SH-SY5Y (cell line): Measurements from ENCODE around the gene CCDC85A.

Experiments used
- GATA2 ChIP-seq: IDR thresholded peaks from 2 replicates; pipeline ENCODE4 v1.6.1; 2011; ENCODE audit warnings: mild to moderate bottlenecking, low read depth, low read length
- GATA3 ChIP-seq: IDR thresholded peaks from 2 replicates; pipeline ENCODE4 v1.6.1; 2011; ENCODE audit warnings: low read depth, mild to moderate bottlenecking, low read length, moderate library complexity

CCDC85A gene

GRCh38 chr2:56386657-56387056, 202.9 kb downstream of the CCDC85A start:
- no peak for TF ChIP-seq GATA3
- no peak for TF ChIP-seq GATA2

GRCh38 chr2:56390644-56391043, 206.9 kb downstream of the CCDC85A start:
- no peak for TF ChIP-seq GATA2
- TF ChIP-seq GATA3: no peak

- TF ChIP-seq GATA3 (no peak), GATA2 (no peak)
These were observed 226.3 kb downstream of the CCDC85A start for GRCh38 chr2:56410140-56410539.

- no peak for TF ChIP-seq GATA2
- TF ChIP-seq GATA3: no peak
These were observed 232.8 kb downstream of the CCDC85A start for GRCh38 chr2:56416500-56417176.
